ENCODE measurements around the gene WSCD1.

WSCD1 gene

DNA sequence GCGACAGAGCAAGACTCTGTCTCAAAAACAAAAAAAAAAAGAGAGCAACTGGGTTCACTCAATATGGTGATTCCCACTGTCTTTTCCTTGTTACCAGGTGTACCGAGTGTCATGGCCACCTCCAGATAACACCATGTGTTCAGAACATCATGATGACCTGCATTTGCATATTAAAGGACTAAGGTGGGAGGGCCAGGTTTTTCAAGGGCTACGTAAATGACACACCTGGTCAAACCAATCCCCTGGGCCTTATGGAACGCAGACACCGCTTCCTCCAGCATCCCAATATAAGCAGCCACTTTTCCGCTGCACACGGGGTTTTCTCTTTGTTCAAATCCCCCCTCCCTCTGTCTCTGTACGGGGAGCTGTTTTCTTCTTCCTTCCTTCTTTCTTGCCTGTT, 29.3 kb downstream of the WSCD1 start:
- no peak overlapping the region for H3K4me3 ChIP-seq (ENCODE audit: low read depth, low read length)
- no peak for TF ChIP-seq ZNF23 (tag by site-specific recombination; IDR thresholded peaks at IDR 0.05; ENCODE audit: borderline replicate concordance)
- TF ChIP-seq TRIM28 (IDR thresholded peaks at IDR 0.05; ENCODE audit: borderline replicate concordance, low read length), result no peak
- no peak for TF ChIP-seq ZFP69B (tag by site-specific recombination; IDR thresholded peaks at IDR 0.05)
- TF ChIP-seq CTCF (tag by site-specific recombination; IDR thresholded peaks at IDR 0.05), result no peak
- no peak for TF ChIP-seq ZNF473 (tag by site-specific recombination; IDR thresholded peaks at IDR 0.05)
- no peak for TF ChIP-seq ZNF292 (tag by site-specific recombination; IDR thresholded peaks at IDR 0.05; ENCODE audit: borderline replicate concordance, low read depth)
- TF ChIP-seq ZNF701 (tag by site-specific recombination; IDR thresholded peaks at IDR 0.05), result no peak
- TF ChIP-seq WT1 (tag by site-specific recombination; IDR thresholded peaks at IDR 0.05), result no peak
- TF ChIP-seq ZNF555 (tag by site-specific recombination; conservative IDR thresholded peaks at IDR 0.05), result no peak
- TF ChIP-seq ZNF776 (tag by site-specific recombination; IDR thresholded peaks at IDR 0.05; ENCODE audit: borderline replicate concordance), result no peak
- TF ChIP-seq ZNF571 (tag by site-specific recombination; IDR thresholded peaks at IDR 0.05), result no peak
- TF ChIP-seq ZSCAN5A (tag by site-specific recombination; IDR thresholded peaks at IDR 0.05), result no peak
- no peak for TF ChIP-seq BCL11A (tag by site-specific recombination; IDR thresholded peaks at IDR 0.05; ENCODE audit: low read depth)
- TF ChIP-seq, protein P1, sequence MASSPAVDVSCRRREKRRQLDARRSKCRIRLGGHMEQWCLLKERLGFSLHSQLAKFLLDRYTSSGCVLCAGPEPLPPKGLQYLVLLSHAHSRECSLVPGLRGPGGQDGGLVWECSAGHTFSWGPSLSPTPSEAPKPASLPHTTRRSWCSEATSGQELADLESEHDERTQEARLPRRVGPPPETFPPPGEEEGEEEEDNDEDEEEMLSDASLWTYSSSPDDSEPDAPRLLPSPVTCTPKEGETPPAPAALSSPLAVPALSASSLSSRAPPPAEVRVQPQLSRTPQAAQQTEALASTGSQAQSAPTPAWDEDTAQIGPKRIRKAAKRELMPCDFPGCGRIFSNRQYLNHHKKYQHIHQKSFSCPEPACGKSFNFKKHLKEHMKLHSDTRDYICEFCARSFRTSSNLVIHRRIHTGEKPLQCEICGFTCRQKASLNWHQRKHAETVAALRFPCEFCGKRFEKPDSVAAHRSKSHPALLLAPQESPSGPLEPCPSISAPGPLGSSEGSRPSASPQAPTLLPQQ (tag by site-specific recombination; IDR thresholded peaks at IDR 0.05), result no peak
- no peak for TF ChIP-seq ZBTB8A (tag by site-specific recombination; IDR thresholded peaks at IDR 0.05)
- no peak for TF ChIP-seq ZBTB48 (tag by site-specific recombination; IDR thresholded peaks at IDR 0.05)
- no peak for TF ChIP-seq ZBTB17 (tag by site-specific recombination; IDR thresholded peaks at IDR 0.05)
- TF ChIP-seq, protein P2, sequence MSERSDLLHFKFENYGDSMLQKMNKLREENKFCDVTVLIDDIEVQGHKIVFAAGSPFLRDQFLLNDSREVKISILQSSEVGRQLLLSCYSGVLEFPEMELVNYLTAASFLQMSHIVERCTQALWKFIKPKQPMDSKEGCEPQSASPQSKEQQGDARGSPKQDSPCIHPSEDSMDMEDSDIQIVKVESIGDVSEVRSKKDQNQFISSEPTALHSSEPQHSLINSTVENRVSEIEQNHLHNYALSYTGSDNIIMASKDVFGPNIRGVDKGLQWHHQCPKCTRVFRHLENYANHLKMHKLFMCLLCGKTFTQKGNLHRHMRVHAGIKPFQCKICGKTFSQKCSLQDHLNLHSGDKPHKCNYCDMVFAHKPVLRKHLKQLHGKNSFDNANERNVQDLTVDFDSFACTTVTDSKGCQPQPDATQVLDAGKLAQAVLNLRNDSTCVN (tag by site-specific recombination; optimal IDR thresholded peaks at IDR 0.05), result no peak
- ChIA-PET CTCF (no interaction called here), POLR2A (no interaction called here)
- H3K9me3 ChIP-seq (ENCODE audit: control insufficient read depth, insufficient read depth, low read depth, low read length), result no peaks in the 10 kb centered on the region
- H3K4me1 ChIP-seq (ENCODE audit: control insufficient read depth, insufficient read depth, low read length), result no peaks in the 10 kb centered on the region
- peaks cover 3 to 16% of the 10 kb centered on the region in 2 experiments; a peak in 2 of 3 replicates for H3K36me3 ChIP-seq (ENCODE audit: control insufficient read depth in 2 of 2, insufficient read depth in 1 of 2, low read length in 2 of 2)
- H3K27ac ChIP-seq (ENCODE audit: extremely low read depth, low read depth, low read length), result no peak overlapping the region

GRCh38 chr17:6100146-6100545, 30.0 kb downstream of the WSCD1 start:
- Histone ChIP-seq H3K36me3 (ENCODE audit: control insufficient read depth in 2 of 2, insufficient read depth in 1 of 2, low read length in 2 of 2) (peaks cover 3 to 14% of the 10 kb centered on the region in 2 experiments; a peak in 2 of 3 replicates), H3K4me3 (ENCODE audit: low read depth, low read length) (no peak overlapping the region), H3K27ac (ENCODE audit: extremely low read depth, low read depth, low read length) (no peak overlapping the region), H3K4me1 (ENCODE audit: control insufficient read depth, insufficient read depth, low read length) (no peaks in the 10 kb centered on the region), H3K9me3 (ENCODE audit: control insufficient read depth, insufficient read depth, low read depth, low read length) (no peaks in the 10 kb centered on the region)
- POLR2A ChIA-PET, result no interaction called here
- CTCF ChIA-PET, result no interaction called here
- no peak for TF ChIP-seq IKZF3 (tag by site-specific recombination; IDR thresholded peaks at IDR 0.05)
- TF ChIP-seq ZNF76 (tag by site-specific recombination; IDR thresholded peaks at IDR 0.05; ENCODE audit: borderline replicate concordance, low read depth), result no peak
- no peak for TF ChIP-seq FEZF1 (tag by site-specific recombination; IDR thresholded peaks at IDR 0.05)
- TF ChIP-seq ZNF148 (tag by site-specific recombination; IDR thresholded peaks at IDR 0.05; ENCODE audit: borderline replicate concordance), result no peak
- no peak for TF ChIP-seq GLIS1 (tag by site-specific recombination; IDR thresholded peaks at IDR 0.05)
- no peak for TF ChIP-seq ZNF610 (tag by site-specific recombination; IDR thresholded peaks at IDR 0.05; ENCODE audit: borderline replicate concordance)
- no peak for TF ChIP-seq ZBTB21 (tag by site-specific recombination; IDR thresholded peaks at IDR 0.05)
- TF ChIP-seq ZNF549 (tag by site-specific recombination; IDR thresholded peaks at IDR 0.05), result no peak
- TF ChIP-seq ZNF37A (tag by site-specific recombination; IDR thresholded peaks at IDR 0.05), result no peak
- no peak for TF ChIP-seq KLF16 (tag by site-specific recombination; IDR thresholded peaks at IDR 0.05)
- TF ChIP-seq SCRT1 (tag by site-specific recombination; IDR thresholded peaks at IDR 0.05; ENCODE audit: borderline replicate concordance), result no peak

Data from HEK293 (cell line).